Stomach smooth muscle (tissue), 2 donors: ENCODE data around the gene HMGB1.
"Not testable (repeated sequence)": the region's sequence is repeated elsewhere in the genome, so short reads cannot be mapped to it uniquely, and the experiment has no call there.

Experiments
- H3K27ac ChIP-seq: one replicate; pipeline ENCODE4 v1.7.0; 2013; ENCODE audit warnings: mild to moderate bottlenecking, low read length, inconsistent platforms
- H3K27me3 ChIP-seq, 2 donors: one replicate each; pipeline ENCODE4 v1.7.0; 2013; ENCODE audit warnings: low read length in 2 of 2; ENCODE audit not compliant: insufficient read depth in 2 of 2, control insufficient read depth in 1 of 2
- H3K36me3 ChIP-seq, 2 donors: one replicate each; pipeline ENCODE4 v1.7.0; 2013; ENCODE audit warnings: low read length in 2 of 2; ENCODE audit not compliant: control insufficient read depth in 2 of 2, insufficient read depth in 2 of 2
- H3K4me1 ChIP-seq: one replicate; pipeline ENCODE4 v1.7.0; 2013; ENCODE audit warnings: low read length; ENCODE audit not compliant: control insufficient read depth, insufficient read depth
- H3K4me3 ChIP-seq, 2 donors: one replicate each; pipeline ENCODE4 v1.7.0; 2013; ENCODE audit warnings: low read length in 2 of 2
- H3K9ac ChIP-seq, 2 donors: one replicate each; pipeline ENCODE4 v1.7.0; 2013; ENCODE audit warnings: low read length in 2 of 2, mild to moderate bottlenecking in 1 of 2
- H3K9me3 ChIP-seq, 2 donors: one replicate each; pipeline ENCODE4 v1.7.0; 2013; ENCODE audit warnings: low read length in 2 of 2; ENCODE audit not compliant: control insufficient read depth in 2 of 2
- donor health status: healthy.
- donor health status: Pancreatic carcinoma.

HMGB1 gene

DNA sequence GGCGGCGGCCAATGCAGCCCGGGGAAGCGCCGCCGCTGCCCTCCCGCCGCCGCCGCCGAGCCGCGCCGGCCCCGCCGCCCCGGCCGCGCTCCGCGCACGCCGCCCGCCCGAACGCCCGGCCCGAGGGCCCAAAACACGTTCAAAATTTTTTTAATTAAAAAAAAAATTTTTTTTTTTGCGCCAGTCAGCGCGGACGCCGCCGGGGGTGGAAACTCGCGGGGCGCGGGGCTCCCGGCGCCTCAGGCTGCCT, 468 bp downstream of the HMGB1 start:
- H3K9me3 ChIP-seq, result no peaks in the 10 kb centered on the region
- H3K27ac ChIP-seq, result peak overlapping the region; percentile 94
- peak overlapping the region; percentile 88 to 96 for H3K9ac ChIP-seq
- peaks cover 10% of the 10 kb centered on the region for H3K4me1 ChIP-seq
- H3K36me3 ChIP-seq, result peaks cover 0 to 4% of the 10 kb centered on the region in 2 donors
- peak overlapping the region; percentile 71 to 81 for H3K4me3 ChIP-seq
- no peaks in the 10 kb centered on the region for H3K27me3 ChIP-seq

GRCh38 chr13:30464496-30465342, 1.0 kb downstream of the HMGB1 start:
- H3K4me1 ChIP-seq, result peaks cover 10% of the 10 kb centered on the region
- H3K27ac ChIP-seq, result peak overlapping the region; percentile 93
- no peaks in the 10 kb centered on the region for H3K9me3 ChIP-seq
- peak overlapping the region; percentile 80 to 86 for H3K4me3 ChIP-seq
- peak overlapping the region; percentile 92 to 93 for H3K9ac ChIP-seq
- peaks cover 0 to 4% of the 10 kb centered on the region in 2 donors for H3K36me3 ChIP-seq
- H3K27me3 ChIP-seq, result no peaks in the 10 kb centered on the region

- Histone ChIP-seq H3K27me3 (no peaks in the 10 kb centered on the region), H3K4me1 (peaks cover 10% of the 10 kb centered on the region), H3K36me3 (peaks cover 0 to 4% of the 10 kb centered on the region in 2 donors), H3K27ac (peak overlapping the region; percentile 93), H3K9me3 (no peaks in the 10 kb centered on the region), H3K4me3 (peak overlapping the region; percentile 80 to 86), H3K9ac (peak overlapping the region; percentile 92 to 93)
Measured at GRCh38 chr13:30463787-30464495, 1.8 kb downstream of the HMGB1 start.

DNA sequence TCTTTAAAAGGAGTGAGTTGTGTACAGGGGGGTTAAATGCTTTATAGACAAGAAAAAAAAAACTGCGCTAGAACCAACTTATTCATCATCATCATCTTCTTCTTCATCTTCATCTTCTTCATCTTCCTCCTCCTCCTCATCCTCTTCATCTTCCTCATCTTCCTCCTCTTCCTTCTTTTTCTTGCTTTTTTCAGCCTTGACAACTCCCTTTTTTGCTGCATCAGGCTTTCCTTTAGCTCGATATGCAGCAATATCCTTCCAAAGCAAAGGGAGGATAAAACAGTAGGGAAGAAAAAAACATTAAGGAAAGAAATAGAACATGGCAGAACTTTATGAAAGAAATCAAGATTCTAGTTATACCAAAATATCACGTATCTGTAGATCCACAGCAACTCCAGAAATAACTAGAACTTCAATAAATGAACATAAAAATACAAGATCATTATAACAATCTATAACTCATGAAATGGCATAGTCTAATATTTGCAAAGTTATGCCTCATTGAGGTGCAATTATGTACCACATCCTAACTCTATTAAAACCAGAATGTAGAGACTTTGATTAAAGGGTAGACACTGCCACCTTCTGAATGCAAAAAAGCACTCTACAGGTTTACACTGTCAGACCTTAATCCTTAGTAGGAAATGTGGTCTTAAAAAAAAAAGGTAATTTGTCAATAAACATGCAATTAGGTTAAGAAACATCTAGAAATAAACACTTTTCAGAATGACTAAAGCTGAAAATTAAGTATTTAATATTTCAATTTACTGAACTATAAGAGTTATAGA, 4.3 kb downstream of the HMGB1 start:
- not testable (repeated sequence) for H3K9me3 ChIP-seq, H3K27me3 ChIP-seq, H3K27ac ChIP-seq, H3K4me3 ChIP-seq, H3K36me3 ChIP-seq, H3K4me1 ChIP-seq, H3K9ac ChIP-seq

GRCh38 chr13:30457306-30457891, 8.3 kb downstream of the HMGB1 start:
- H3K27me3 ChIP-seq, result no peaks in the 10 kb centered on the region
- no peaks in the 10 kb centered on the region for H3K9me3 ChIP-seq
- H3K27ac ChIP-seq, result no peak overlapping the region
- no peak overlapping the region for H3K4me3 ChIP-seq
- no peak overlapping the region for H3K9ac ChIP-seq
- H3K4me1 ChIP-seq, result peaks cover 5% of the 10 kb centered on the region
- H3K36me3 ChIP-seq, result peaks cover 0 to 7% of the 10 kb centered on the region in 2 donors

DNA sequence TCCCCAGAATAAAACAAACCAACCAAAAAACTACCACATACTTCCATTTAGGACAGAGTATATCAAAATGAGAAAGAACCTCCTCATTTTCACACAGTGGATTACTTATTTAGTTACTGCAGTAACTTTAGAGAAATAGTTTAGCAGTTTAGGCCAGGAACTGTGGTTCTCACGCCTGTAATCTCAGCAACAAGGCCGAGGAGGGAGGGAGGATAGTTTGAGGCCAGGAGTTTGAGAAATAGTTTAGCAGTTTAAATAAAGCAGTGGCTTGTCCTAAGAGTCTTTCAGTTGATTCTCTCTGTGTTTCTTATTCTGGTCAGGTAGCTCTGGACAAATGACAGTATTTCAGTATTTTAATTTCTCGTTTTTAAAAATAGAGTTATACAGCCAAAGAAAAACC, 9.4 kb downstream of the HMGB1 start:
- Histone ChIP-seq H3K9ac (peak overlapping the region in 1 of 2 donors; percentile 58), H3K4me3 (no peak overlapping the region), H3K36me3 (peaks cover 0 to 4% of the 10 kb centered on the region in 2 donors), H3K4me1 (peaks cover 5% of the 10 kb centered on the region), H3K27me3 (no peaks in the 10 kb centered on the region), H3K27ac (peak overlapping the region; percentile 49), H3K9me3 (no peaks in the 10 kb centered on the region)

DNA sequence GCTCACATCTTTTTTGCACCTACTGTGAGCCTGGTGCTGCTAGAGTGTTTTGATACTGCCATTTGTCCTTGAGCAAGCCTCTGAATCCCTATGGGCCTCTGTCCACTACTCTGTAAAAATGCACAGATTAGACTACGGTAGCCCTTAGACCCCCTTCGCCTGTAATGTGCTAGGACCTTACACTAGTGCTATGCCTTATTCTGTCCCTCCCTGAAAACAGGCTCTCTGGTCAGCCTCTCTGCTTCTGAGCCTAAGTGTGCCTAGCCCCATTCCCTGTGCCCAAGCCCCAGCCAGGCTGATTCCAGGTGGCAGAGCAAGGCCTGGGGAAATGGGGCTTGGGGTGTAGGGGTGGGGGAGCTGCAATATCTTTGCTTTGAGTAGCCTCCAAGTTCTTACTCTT, 10.7 kb downstream of the HMGB1 start:
- no peak overlapping the region for H3K27ac ChIP-seq
- H3K4me1 ChIP-seq, result peaks cover 5% of the 10 kb centered on the region
- H3K9ac ChIP-seq, result no peak overlapping the region
- no peaks in the 10 kb centered on the region for H3K9me3 ChIP-seq
- no peaks in the 10 kb centered on the region for H3K27me3 ChIP-seq
- H3K4me3 ChIP-seq, result no peak overlapping the region
- H3K36me3 ChIP-seq, result peaks cover 0 to 4% of the 10 kb centered on the region in 2 donors

- H3K9me3 ChIP-seq, result no peaks in the 10 kb centered on the region
- no peak overlapping the region for H3K9ac ChIP-seq
- peaks cover 5% of the 10 kb centered on the region for H3K4me1 ChIP-seq
- no peak overlapping the region for H3K4me3 ChIP-seq
- H3K36me3 ChIP-seq, result peaks cover 0 to 4% of the 10 kb centered on the region in 2 donors
- H3K27me3 ChIP-seq, result no peaks in the 10 kb centered on the region
- H3K27ac ChIP-seq, result no peak overlapping the region
Measured at GRCh38 chr13:30453727-30454126, 12.0 kb downstream of the HMGB1 start.

- H3K4me1 ChIP-seq, H3K36me3 ChIP-seq, H3K4me3 ChIP-seq, H3K9ac ChIP-seq, H3K27ac ChIP-seq, H3K9me3 ChIP-seq, H3K27me3 ChIP-seq: not testable (repeated sequence)
Measured at GRCh38 chr13:30451476-30451875, 14.3 kb downstream of the HMGB1 start.

DNA sequence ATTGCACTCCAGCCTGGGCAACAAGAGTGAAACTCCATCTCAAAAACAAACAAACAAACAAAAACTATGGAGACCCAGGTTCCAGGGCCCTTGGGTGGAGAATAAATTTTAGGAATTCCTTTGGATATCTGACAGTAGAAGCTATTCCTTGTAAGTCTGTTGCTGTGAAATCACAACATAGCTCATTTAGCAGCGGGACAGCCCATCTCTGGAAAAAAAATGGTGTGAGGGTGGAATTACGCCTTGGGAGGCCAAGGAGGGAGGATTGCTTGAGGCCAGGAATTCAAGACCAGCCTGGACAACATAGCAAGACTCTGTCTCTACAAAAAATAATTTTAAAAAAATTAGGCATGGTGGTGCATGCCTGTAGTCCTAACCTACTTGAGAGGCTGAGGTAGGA, 15.7 kb downstream of the HMGB1 start:
- Histone ChIP-seq H3K9me3 (no peaks in the 10 kb centered on the region), H3K4me3 (no peak overlapping the region), H3K36me3 (no peaks in the 10 kb centered on the region), H3K27ac (no peak overlapping the region), H3K4me1 (peaks cover 11% of the 10 kb centered on the region), H3K27me3 (no peaks in the 10 kb centered on the region), H3K9ac (no peak overlapping the region)
